GM21723 (cell line): Measurements from ENCODE around the gene GDPD5.

Source experiments
- ATAC-seq: cut with Tn5 transposase; IDR thresholded peaks from one replicate; pipeline ENCODE4 v1.9.1; 2021; ENCODE audit warnings: mild to moderate bottlenecking, moderate library complexity; ENCODE audit not compliant: unreplicated experiment

The GDPD5 gene

DNA sequence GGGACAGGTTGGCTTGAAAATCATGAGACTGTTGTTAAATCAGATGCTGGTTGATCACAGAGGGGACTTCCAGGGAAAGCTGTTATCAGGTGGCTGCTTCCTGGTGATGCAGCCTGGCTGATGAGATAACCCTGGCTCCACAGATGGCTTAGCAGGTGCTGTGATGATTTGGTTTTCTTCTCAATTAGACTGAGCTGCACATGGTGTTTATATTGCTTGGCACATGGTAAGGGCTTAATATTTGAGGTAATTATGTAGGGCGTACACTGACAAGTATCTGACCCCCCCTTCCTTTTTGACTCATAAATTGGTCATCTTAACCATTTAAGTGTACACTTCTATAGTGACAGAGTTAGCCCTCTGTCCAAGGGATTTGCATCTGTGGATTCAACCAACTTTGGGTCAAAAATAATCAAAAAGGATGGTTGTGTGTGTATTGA is 119.4 kb downstream of the GDPD5 start:
- no peak for ATAC-seq

DNA sequence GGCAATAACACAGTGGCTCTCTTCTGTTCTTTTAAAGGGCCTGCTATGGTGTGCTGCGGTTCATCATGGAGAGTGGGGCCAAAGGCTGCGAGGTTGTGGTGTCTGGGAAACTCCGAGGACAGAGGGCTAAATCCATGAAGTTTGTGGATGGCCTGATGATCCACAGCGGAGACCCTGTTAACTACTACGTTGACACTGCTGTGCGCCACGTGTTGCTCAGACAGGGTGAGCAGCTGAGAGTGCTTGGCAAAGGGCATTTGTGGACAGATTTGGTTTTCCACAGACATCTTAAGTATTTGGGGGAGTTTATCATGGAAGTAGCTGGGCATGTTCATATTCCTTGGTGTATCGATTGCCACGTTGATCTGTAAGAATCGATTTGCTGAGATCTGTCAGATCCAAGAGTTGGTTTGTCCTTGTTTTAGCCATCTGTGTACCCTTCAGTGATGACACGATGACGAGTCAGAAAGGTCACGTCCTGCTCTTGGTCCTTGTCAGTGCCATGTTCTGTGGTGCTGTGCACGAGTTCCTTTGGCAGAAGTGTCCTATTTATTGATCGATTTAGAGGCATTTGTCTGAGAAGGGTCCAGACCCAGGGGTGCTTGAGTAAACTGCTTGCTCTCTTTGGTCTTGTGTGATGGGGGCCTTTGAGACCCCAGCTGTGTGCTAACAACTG is 121.6 kb downstream of the GDPD5 start:
- ATAC-seq, result no peak

DNA sequence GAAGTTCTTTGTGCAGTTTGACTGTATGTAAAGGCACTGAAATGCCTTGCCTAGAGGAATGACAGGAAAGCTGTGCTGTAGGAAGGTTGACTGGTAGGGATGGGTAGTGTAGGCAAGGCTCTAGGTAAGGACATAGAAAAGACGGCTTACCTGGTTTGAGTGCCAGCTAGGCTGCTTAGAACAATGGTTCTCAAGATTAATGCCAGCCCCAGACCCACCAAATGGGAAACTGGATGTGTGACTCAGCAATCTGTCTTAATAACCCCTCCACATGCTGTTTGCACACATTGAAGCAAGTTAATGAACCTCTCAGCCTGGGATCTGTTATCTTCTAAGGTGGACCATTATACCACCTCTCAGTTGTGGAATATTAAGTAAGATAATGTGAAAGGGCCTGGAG is 122.7 kb downstream of the GDPD5 start:
- no peak for ATAC-seq

DNA sequence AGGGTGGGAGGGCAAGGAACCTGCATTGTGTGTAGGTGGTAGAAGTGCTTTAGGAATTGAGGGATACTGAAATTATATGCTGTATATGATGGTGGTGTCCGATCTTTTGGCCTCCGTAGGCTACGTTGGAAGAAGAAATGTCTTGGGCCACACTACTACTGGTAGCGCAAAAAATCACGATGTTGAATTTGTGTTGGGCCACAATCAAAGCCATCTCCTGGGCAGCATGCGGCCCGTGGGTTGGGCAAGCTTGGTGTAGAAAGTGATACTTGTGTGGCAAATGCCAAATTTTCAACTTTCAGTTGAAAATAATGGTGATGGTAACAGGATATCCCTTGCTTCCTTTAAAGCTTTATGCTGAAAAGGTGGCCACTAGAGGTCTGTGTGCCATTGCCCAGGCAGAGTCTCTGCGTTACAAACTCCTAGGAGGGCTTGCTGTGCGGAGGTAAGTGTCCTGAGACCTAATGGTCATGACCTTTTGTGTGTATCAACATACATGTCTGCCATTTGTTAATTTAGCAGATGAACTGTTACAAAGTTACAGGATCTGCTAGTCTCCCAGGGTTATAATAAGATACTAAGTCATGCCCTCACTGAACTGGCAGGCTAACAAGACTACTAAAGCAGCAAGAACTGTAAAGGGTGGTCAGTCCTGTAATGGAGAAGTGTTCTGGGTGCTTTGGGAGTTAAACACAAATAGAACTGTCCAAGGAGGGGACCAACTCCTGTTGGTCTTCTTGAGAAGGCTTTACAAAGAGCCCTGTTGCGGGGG is 123.6 kb downstream of the GDPD5 start:
- ATAC-seq, result no peak

DNA sequence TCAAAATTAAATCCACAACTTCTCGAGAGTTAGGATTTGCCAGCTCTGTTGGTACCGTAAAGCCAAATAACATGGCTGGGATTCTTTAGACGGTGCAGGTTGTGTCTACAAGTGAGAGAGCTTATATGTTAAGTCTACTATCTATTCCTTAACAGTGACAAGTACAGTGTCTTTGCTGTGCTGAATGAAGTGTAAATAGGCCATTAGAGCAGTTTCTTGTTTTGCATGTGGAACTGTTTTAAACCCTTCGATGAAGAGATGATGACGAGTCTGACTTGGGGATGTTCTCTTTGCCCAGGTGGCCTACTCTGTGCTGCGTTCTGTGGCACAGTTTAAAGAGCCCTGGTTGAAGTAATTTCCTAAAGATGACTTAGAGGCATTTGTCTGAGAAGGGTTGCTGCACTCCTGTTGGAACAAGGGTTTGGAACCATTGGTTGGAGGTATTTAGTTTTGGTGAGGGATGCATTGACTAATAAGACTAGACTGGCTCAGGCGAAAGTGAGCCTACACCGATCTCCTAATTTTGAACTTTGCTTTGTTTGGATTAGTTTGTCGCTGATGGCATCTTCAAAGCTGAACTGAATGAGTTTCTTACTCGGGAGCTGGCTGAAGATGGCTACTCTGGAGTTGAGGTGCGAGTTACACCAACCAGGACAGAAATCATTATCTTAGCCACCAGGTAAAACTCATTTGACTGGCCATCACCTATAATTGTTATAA is 125.4 kb downstream of the GDPD5 start:
- no peak for ATAC-seq

DNA sequence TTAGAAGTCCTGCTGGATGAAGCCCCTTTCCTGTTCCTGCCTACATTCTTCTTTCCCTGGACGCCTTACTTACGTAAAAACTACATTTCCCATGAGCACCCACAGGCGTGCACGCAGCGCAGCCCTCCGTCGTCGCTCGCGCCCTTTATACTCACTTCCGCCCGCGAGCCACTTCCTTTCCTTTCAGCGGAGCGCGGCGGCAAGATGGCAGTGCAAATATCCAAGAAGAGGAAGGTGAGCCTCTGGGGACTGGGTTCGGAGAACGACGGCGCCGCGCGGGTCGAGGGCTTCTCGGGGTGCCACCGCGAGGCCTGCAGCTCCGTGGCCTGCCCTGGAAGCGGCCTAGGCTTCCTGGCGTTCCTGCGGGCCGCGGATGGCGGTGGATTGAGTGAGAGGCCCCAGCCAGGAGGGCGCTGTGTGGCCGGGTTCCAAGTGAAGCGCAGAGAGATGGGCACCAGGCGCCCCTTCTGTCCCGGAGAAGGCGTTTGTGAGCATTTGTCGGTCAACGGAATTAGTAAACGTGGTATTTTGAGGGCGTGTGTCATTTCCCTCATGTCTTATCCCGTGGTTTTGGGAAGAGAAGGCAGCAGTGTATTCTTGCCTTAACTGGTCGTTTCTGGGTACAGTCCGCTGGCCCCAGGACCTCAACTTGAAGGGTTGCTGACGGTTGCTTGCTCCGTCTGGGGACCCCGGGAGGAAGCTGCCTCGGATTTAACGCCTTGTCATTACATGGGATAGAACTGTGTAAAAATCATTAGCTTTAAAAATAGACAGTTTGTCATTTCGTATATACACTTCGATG is 126.2 kb downstream of the GDPD5 start, which contains the start of gene RPS3:
Gene RPS3, plus strand, starts transcription at position 175 of the 802 bp plus-strand sequence. Its CDS starts 30 bp downstream, at position 205.
- peak; percentile 93 for ATAC-seq

DNA sequence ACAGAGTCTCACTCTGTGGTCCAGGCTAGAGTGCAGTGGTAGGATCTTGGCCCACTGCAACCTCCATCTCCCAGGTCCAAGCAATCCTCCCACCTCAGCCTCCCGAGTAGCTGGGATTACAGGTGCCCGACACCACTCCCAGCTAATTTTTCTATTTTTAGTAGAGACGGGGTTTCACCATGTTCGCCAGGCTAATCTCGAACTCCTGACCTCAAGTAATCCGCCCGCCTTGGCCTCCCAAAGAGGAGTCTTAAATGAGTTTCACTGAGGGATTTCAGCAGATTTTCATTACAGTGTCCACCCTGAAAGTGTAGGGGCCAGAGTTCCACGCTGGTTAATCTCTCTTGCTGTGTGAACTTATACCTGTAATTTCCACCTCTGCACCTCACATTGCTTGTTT is 126.8 kb downstream of the GDPD5 start:
- no peak for ATAC-seq

DNA sequence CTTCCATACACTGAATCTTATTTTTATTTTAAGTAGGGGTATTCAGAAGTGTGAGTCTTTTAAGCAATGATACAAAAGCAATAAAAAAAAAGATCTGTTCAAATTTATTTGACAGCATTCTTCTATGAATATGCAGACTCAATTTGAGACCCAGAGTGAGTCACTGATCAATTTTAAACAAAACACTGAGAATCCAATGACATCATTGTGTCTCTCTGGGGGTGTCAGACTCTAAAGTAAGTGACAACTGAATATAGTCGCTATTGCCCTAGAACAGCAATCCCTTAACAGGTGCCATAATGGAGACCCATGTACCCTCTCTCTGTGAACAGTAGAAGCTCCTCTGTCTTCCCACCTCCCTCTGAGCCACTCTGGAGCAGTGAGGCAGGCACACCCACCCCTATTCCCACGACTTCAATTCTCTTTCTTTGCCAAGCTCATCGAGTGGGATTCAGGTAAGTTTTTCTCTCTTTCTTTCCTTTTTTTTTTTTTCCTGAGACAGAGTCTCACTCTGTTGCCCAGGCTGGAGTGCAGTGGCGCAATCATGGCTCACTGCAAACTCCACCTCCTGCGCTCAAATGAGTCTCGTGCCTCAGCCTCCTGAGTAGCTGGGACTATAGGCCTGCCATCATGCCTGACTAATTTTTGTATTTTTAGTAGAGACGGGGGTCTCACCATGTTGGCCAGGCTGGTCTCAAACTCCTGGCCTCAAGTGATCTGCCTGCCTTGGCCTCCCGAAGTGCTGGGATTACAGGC is 131.5 kb downstream of the GDPD5 start:
- no peak for ATAC-seq

DNA sequence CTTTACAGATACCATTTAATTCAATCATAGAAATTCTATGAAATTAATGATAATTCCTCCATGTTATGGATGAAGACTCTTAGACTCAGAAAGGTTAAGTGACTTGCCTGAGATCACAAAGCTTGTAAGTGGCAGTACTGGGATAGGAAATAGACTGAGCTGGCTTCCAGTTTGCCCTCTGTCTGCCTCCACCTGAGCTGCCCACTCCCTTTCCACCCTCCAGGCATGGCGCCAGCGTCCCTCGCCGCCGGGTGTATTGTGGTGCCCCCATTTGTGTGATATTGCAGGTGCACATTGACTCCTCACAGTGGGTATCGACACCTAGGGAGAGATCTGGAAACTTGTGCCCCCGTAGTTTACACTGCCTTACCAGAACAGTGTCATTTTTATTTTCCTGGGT is 135.8 kb downstream of the GDPD5 start:
- no peak for ATAC-seq

DNA sequence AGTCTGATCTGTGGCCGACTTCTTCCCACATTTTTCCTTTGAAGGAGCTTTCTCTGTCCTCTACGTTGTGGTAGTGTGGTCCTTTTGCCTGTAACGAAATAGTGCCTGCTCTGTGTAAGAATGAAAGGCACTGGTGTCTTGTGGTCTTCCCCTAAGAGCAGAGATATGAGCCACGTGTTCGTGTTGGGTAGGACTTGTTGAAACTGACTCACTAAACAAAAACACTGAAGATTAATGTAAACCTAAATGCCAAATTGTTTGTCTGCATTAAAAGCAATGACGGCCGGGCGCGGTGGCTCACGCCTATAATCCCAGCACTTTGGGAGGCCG is 136.5 kb downstream of the GDPD5 start:
- no peak for ATAC-seq

DNA sequence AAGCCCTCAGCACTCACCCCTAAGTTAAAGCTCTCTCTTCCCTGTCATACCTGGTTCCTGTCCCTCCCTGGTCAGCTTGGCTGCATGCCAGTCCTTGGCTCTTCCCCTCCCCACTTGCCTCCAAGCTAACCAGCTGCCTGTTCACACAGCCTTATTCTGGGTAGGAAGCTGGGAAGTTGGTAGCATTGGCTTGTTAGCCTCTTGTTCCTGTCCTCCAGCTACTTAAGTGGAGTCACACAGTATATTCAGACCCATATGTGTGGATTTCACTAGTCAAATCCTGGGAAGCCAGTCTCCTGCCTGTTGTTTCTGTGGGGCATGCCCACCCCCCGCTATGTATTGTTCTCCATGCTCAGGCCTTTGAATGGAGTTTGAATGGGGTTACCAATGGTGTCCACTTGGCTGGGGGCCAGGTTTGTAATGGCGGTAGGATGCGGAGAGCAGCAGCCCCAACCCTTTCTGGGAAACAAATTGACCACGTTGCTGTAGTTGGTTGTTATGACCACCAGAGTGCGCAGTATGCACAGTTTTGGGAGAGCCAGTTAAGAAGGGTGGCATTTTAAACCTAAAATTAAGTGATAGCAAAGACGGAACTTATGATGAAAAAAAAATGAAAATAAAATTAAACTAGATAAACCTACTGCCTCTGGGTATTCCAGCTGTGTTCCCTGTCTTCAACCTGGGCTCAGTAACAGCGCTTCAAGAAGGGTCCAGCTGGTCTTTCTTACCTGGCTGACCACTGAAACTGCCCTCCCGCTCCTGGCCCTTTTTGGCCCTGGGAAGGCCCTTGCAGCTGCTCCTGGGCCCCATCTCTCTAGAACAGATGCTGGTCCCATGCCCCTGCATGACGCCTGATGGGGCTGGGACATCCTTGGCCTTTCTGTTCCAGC is 137.1 kb downstream of the GDPD5 start:
- peak; percentile 55 for ATAC-seq

DNA sequence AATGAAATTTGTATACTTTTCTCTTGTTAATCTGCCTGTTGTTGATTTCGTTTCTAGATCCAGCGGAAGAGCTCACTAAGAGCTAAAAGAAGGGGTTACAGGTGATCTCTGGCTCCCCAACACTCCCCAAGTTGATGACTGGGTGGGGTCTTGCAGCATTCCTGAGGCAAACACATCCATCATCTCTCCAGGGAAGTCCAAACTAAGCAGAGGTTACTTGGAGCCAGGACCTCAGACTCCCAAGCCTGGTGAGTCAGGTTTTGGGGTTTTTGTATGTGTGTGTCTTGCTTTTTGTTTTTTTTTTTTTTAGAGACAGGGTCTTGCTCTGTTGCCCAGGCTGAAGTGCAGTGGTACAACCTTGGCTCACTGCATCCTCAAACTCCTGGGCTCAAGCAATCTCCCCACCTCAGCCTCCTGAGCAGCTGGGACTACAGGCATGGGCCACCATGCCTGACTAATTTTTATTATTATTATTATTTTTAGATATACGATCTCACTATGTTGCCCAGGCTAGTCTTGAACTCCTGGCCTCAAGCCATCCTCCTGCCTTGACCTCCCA is 137.9 kb downstream of the GDPD5 start:
- ATAC-seq, result no peak

DNA sequence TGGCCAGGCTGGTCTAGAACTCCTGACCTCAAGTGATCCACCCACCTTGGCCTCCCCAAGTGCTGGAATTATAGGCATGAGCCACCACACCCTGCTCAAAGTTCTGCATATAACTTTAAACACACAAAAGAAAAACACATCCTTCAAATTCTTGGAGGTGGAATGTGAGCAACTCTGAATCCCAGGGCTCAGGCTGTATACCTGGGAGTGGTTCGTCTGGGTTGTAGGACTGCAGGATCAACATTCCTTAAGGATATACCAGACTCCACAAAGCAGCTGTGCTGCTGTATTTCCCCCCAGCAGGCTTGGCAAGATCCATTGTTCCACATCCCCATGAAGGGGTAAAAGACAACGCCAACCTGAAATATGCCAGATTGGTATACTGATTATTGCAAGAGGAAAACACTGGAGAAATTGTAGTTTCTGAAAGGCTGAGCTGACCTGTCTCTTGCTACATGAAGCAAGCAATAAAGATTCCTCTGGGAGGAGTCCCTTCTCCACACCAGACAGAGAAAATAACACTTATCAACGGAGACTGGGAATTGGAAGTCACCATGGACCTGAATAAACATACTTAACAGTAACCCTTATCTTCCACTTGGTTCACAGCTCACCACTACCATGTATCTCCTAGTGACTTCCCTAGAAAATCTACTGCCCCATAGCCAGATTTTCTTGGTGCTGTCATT is 138.7 kb downstream of the GDPD5 start:
- ATAC-seq, result no peak
